CD4-positive, alpha-beta memory T cell (primary cell): ENCODE measurements around the gene BPIFB2. TPM values are rescaled to one million over a fixed set of nuclear protein-coding genes. Genes with fewer than 3 reads are reported as not detected.
A peak's percentile ranks its signal among the peaks of the same experiment; 100 is the strongest.

Experiments used
- CTCF ChIA-PET: fragments of 350-600 bp; sonication (Branson Sonifier 250); formaldehyde crosslinking; loops from one replicate; lab custom pipeline; 2021; ENCODE audit warnings: inconsistent platforms; ENCODE audit not compliant: partially characterized antibody; lab: Charles Lee
- POLR2A ChIA-PET: fragments of 350-600 bp; sonication (Branson Sonifier 250); formaldehyde crosslinking; loops from one replicate; lab custom pipeline; 2021; ENCODE audit not compliant: partially characterized antibody; lab: Charles Lee
- DNase-seq, 5 donors: peaks; one replicate each; pipeline versions ENCODE4 v3.0.0 to v3.0.0-alpha.2; 2020 to 2022; ENCODE audit warnings: mixed read lengths in 1 of 5
- H3K27ac ChIP-seq: one replicate; pipeline ENCODE4 v1.7.0; 2013; ENCODE audit warnings: low read depth, low read length
- H3K27me3 ChIP-seq: 2 replicates; pipeline ENCODE4 v1.7.0; 2013; ENCODE audit warnings: mild to moderate bottlenecking, low read length, moderate library complexity; ENCODE audit not compliant: insufficient read depth
- H3K36me3 ChIP-seq: 2 replicates; pipeline ENCODE4 v1.7.0; 2013; ENCODE audit warnings: mild to moderate bottlenecking, low read length, moderate library complexity; ENCODE audit not compliant: insufficient read depth
- H3K4me1 ChIP-seq: 2 replicates; pipeline ENCODE4 v1.7.0; 2013; ENCODE audit warnings: mild to moderate bottlenecking, low read length, moderate library complexity; ENCODE audit not compliant: insufficient read depth
- H3K4me3 ChIP-seq, 2 donors: one replicate each; pipeline ENCODE4 v1.7.0; 2013; ENCODE audit warnings: low read length in 2 of 2, mild to moderate bottlenecking in 1 of 2
- H3K9me3 ChIP-seq, 2 donors: one replicate each; pipeline ENCODE4 v1.7.0; 2013; ENCODE audit warnings: low read length in 2 of 2, control low read depth in 1 of 2; ENCODE audit not compliant: control insufficient read depth in 1 of 2
- H3K27ac Mint-ChIP-seq, 7 donors: one replicate each; pipeline ENCODE4 v1.8.0; 2020 to 2021; ENCODE audit warnings: mixed read lengths in 7 of 7, mild to moderate bottlenecking in 6 of 7, inconsistent platforms in 3 of 7, moderate library complexity in 3 of 7
- H3K27me3 Mint-ChIP-seq, 2 donors: one replicate each; pipeline ENCODE4 v1.8.0; 2020 to 2021; ENCODE audit warnings: mixed read lengths in 2 of 2
- H3K36me3 Mint-ChIP-seq, 2 donors: one replicate each; pipeline ENCODE4 v1.8.0; 2020 to 2021; ENCODE audit warnings: mixed read lengths in 2 of 2, inconsistent platforms in 1 of 2, mild to moderate bottlenecking in 1 of 2
- H3K4me1 Mint-ChIP-seq, 4 donors: one replicate each; pipeline ENCODE4 v1.8.0; 2020 to 2021; ENCODE audit warnings: mixed read lengths in 4 of 4, mild to moderate bottlenecking in 1 of 4
- H3K4me3 Mint-ChIP-seq, 8 donors: one replicate each; pipeline ENCODE4 v1.8.0; 2020 to 2021; ENCODE audit warnings: mixed read lengths in 8 of 8, mild to moderate bottlenecking in 7 of 8, moderate library complexity in 6 of 8, inconsistent platforms in 3 of 8
- H3K9me3 Mint-ChIP-seq, 8 donors: one replicate each; pipeline ENCODE4 v1.8.0; 2020 to 2021; ENCODE audit warnings: mixed read lengths in 8 of 8, mild to moderate bottlenecking in 5 of 8, inconsistent platforms in 3 of 8, moderate library complexity in 1 of 8
- intact Hi-C: fragments of 100-400 bp; cut with micrococcal nuclease; formaldehyde crosslinking; loops from one replicate; pipeline ENCODE4 v1.15.1; 2023
- polyA plus RNA-seq, 2 donors: library from polyadenylated mRNA; unstranded; fragments of 300-500 nt; fragmentation: Illumina TruSeq; gene quantifications; one replicate each; pipeline ENCODE4 v1.2.3, GENCODE V29; 2021
- total RNA-seq, 2 experiments: library from RNA; stranded (reverse); gene quantifications; one replicate each; pipeline ENCODE4 v1.2.3, GENCODE V29; 2021

Gene BPIFB2
- total and polyA plus RNA-seq, 4 experiments from 2014 or later, result not detected

GRCh38 chr20:32984631-32985354, 22.7 kb upstream of the BPIFB2 start:
- Histone ChIP-seq H3K9me3 (no peaks in the 10 kb centered on the region), H3K4me3 (no peak overlapping the region), H3K27ac (no peak overlapping the region), H3K27me3 (no peaks in the 10 kb centered on the region), H3K36me3 (no peaks in the 10 kb centered on the region), H3K4me1 (no peaks in the 10 kb centered on the region)
- CTCF ChIA-PET, result interaction anchor here (1.3 to 2.3 kb wide), 2 partner anchors 12 to 13 kb away, joined by 3 to 9 read pairs; no protein-coding TSS in a partner anchor
- H3K27me3 Mint-ChIP-seq, result no peaks in the 10 kb centered on the region
- no peak for DNase-seq
- H3K27ac Mint-ChIP-seq, result peak overlapping the region in 1 of 7 donors; percentile 12
- no peaks in the 10 kb centered on the region for H3K9me3 Mint-ChIP-seq
- POLR2A ChIA-PET, result interaction anchor here (1.0 kb wide), 2 partner anchors 9 to 12 kb away, joined by 3 read pairs; no protein-coding TSS in a partner anchor
- H3K36me3 Mint-ChIP-seq, result no peaks in the 10 kb centered on the region
- H3K4me3 Mint-ChIP-seq, result no peak overlapping the region
- intact Hi-C loops, result no loop called here
- peaks cover 7 to 19% (median 7%) of the 10 kb centered on the region in 4 donors for H3K4me1 Mint-ChIP-seq

GRCh38 chr20:32985596-32985995, 21.9 kb upstream of the BPIFB2 start:
- Histone ChIP-seq H3K27ac (no peak overlapping the region), H3K27me3 (no peaks in the 10 kb centered on the region), H3K4me3 (no peak overlapping the region), H3K36me3 (no peaks in the 10 kb centered on the region), H3K4me1 (peaks cover under 1% of the 10 kb centered on the region), H3K9me3 (no peaks in the 10 kb centered on the region)
- no peaks in the 10 kb centered on the region for H3K9me3 Mint-ChIP-seq
- H3K27me3 Mint-ChIP-seq, result no peaks in the 10 kb centered on the region
- ChIA-PET POLR2A (interaction anchor here (1.0 to 1.5 kb wide), 3 partner anchors 8 to 13 kb away, joined by 3 read pairs; no protein-coding TSS in a partner anchor), CTCF (interaction anchor here (1.3 kb wide), 1 partner anchor 12 kb away, joined by 3 read pairs; no protein-coding TSS in a partner anchor)
- H3K36me3 Mint-ChIP-seq, result no peaks in the 10 kb centered on the region
- no peak overlapping the region for H3K4me3 Mint-ChIP-seq
- H3K27ac Mint-ChIP-seq, result no peak overlapping the region
- peaks cover 7 to 22% (median 8%) of the 10 kb centered on the region in 4 donors for H3K4me1 Mint-ChIP-seq
- DNase-seq, result no peak
- intact Hi-C loops, result no loop called here

GRCh38 chr20:32986331-32986966, 21.1 kb upstream of the BPIFB2 start:
- Histone ChIP-seq H3K4me3 (no peak overlapping the region), H3K27me3 (no peaks in the 10 kb centered on the region), H3K36me3 (no peaks in the 10 kb centered on the region), H3K9me3 (no peaks in the 10 kb centered on the region), H3K4me1 (peaks cover 6% of the 10 kb centered on the region), H3K27ac (no peak overlapping the region)
- ChIA-PET POLR2A (interaction anchor here (1.5 kb wide), 1 partner anchor 9 kb away, joined by 3 read pairs; no protein-coding TSS in a partner anchor), CTCF (interaction anchor here (1.1 kb wide), 1 partner anchor 18 kb away, joined by 3 read pairs; no protein-coding TSS in a partner anchor)
- Mint-ChIP-seq H3K4me3 (no peak overlapping the region), H3K9me3 (no peaks in the 10 kb centered on the region), H3K4me1 (peaks cover 9 to 23% (median 12%) of the 10 kb centered on the region in 4 donors), H3K27me3 (no peaks in the 10 kb centered on the region), H3K27ac (peak overlapping the region in 2 of 7 donors; percentile 37 to 77), H3K36me3 (no peaks in the 10 kb centered on the region)
- no peak for DNase-seq
- intact Hi-C loops, result no loop called here

GRCh38 chr20:32987044-32987825, 20.3 kb upstream of the BPIFB2 start:
- no peaks in the 10 kb centered on the region for H3K9me3 ChIP-seq
- H3K4me3 Mint-ChIP-seq, result no peak overlapping the region
- H3K27ac Mint-ChIP-seq, result no peak overlapping the region
- no peaks in the 10 kb centered on the region for H3K27me3 Mint-ChIP-seq
- H3K4me1 Mint-ChIP-seq, result peaks cover 9 to 29% (median 12%) of the 10 kb centered on the region in 4 donors
- ChIA-PET CTCF (interaction anchor here (1.1 kb wide), 1 partner anchor 17 kb away, joined by 3 read pairs; no protein-coding TSS in a partner anchor), POLR2A (interaction anchor here (1.5 kb wide), 1 partner anchor 9 kb away, joined by 3 read pairs; no protein-coding TSS in a partner anchor)
- no peak overlapping the region for H3K27ac ChIP-seq
- no peaks in the 10 kb centered on the region for H3K36me3 Mint-ChIP-seq
- H3K9me3 Mint-ChIP-seq, result no peaks in the 10 kb centered on the region
- DNase-seq, result no peak
- H3K27me3 ChIP-seq, result no peaks in the 10 kb centered on the region
- no peak overlapping the region for H3K4me3 ChIP-seq
- H3K36me3 ChIP-seq, result no peaks in the 10 kb centered on the region
- intact Hi-C loops, result no loop called here
- peaks cover 8% of the 10 kb centered on the region for H3K4me1 ChIP-seq

GRCh38 chr20:32988008-32988407, 19.5 kb upstream of the BPIFB2 start:
- H3K27ac Mint-ChIP-seq, result peak overlapping the region in 3 of 7 donors; percentile 25 to 36 (median 29)
- H3K9me3 Mint-ChIP-seq, result no peaks in the 10 kb centered on the region
- CTCF ChIA-PET, result no interaction called here
- peaks cover 6 to 26% (median 12%) of the 10 kb centered on the region in 4 donors for H3K4me1 Mint-ChIP-seq
- H3K4me3 ChIP-seq, result no peak overlapping the region
- no peak overlapping the region for H3K4me3 Mint-ChIP-seq
- no peak overlapping the region for H3K27ac ChIP-seq
- DNase-seq, result no peak
- no peaks in the 10 kb centered on the region for H3K36me3 Mint-ChIP-seq
- no peaks in the 10 kb centered on the region for H3K9me3 ChIP-seq
- H3K36me3 ChIP-seq, result no peaks in the 10 kb centered on the region
- intact Hi-C loops, result no loop called here
- POLR2A ChIA-PET, result no interaction called here
- H3K27me3 Mint-ChIP-seq, result no peaks in the 10 kb centered on the region
- no peaks in the 10 kb centered on the region for H3K27me3 ChIP-seq
- H3K4me1 ChIP-seq, result peaks cover 8% of the 10 kb centered on the region

- Histone ChIP-seq H3K9me3 (no peaks in the 10 kb centered on the region), H3K27ac (no peak overlapping the region), H3K4me3 (no peak overlapping the region), H3K36me3 (no peaks in the 10 kb centered on the region), H3K27me3 (no peaks in the 10 kb centered on the region), H3K4me1 (peaks cover 8% of the 10 kb centered on the region)
- peaks cover 0 to 10% (median 3%) of the 10 kb centered on the region in 8 donors for H3K9me3 Mint-ChIP-seq
- intact Hi-C loops, result no loop called here
- DNase-seq, result no peak
- no peak overlapping the region for H3K4me3 Mint-ChIP-seq
- H3K36me3 Mint-ChIP-seq, result no peaks in the 10 kb centered on the region
- H3K27ac Mint-ChIP-seq, result no peak overlapping the region
- H3K27me3 Mint-ChIP-seq, result no peaks in the 10 kb centered on the region
- peaks cover 6 to 26% (median 9%) of the 10 kb centered on the region in 4 donors for H3K4me1 Mint-ChIP-seq
- POLR2A ChIA-PET, result no interaction called here
- CTCF ChIA-PET, result no interaction called here
These were observed 17.8 kb upstream of the BPIFB2 start for GRCh38 chr20:32989507-32990283.
